Lung (tissue), 12 donors: ENCODE measurements around the gene MYL5. TPM values are rescaled to one million over a fixed set of nuclear protein-coding genes. Genes with fewer than 3 reads are reported as not detected.

Experiments used
- ATAC-seq: fragments of 200-7000 bp; cut with Tn5 transposase; one replicate; pipeline ENCODE4 v1.9.1; 2020; ENCODE audit warnings: moderate number of reproducible peaks; ENCODE audit not compliant: insufficient read depth, low FRiP score
- DNase-seq, 3 donors: peaks; one replicate each; pipeline ENCODE4 v3.0.0-alpha.2; 2013 to 2017
- H3K27ac ChIP-seq, 2 donors: one replicate each; pipeline ENCODE4 v1.5.1; 2013; ENCODE audit warnings: mild to moderate bottlenecking in 2 of 2, moderate library complexity in 2 of 2, control low read depth in 1 of 2, inconsistent platforms in 1 of 2, low read depth in 1 of 2, low read length in 1 of 2
- H3K27me3 ChIP-seq, 3 donors: one replicate each; pipeline ENCODE4 v1.5.1; 2013; ENCODE audit warnings: low read length in 2 of 3; ENCODE audit not compliant: control insufficient read depth in 3 of 3, insufficient read depth in 3 of 3
- H3K36me3 ChIP-seq, 4 donors: one replicate each; pipeline ENCODE4 v1.5.1; 2013; ENCODE audit warnings: low read length in 4 of 4, mild to moderate bottlenecking in 1 of 4, moderate library complexity in 1 of 4; ENCODE audit not compliant: control insufficient read depth in 4 of 4, insufficient read depth in 4 of 4
- H3K4me1 ChIP-seq, 5 donors: one replicate each; pipeline ENCODE4 v1.5.1; 2013; ENCODE audit warnings: low read length in 5 of 5, mild to moderate bottlenecking in 2 of 5, moderate library complexity in 1 of 5; ENCODE audit not compliant: control insufficient read depth in 5 of 5, insufficient read depth in 5 of 5
- H3K4me3 ChIP-seq: one replicate; pipeline ENCODE4 v1.5.1; 2013; ENCODE audit warnings: mild to moderate bottlenecking, control low read depth, moderate library complexity
- H3K9ac ChIP-seq, 2 donors: one replicate each; pipeline ENCODE4 v1.5.1; 2013; ENCODE audit warnings: low read length in 2 of 2, control low read depth in 1 of 2; ENCODE audit not compliant: insufficient read depth in 1 of 2
- H3K9me3 ChIP-seq, 4 donors: one replicate each; pipeline ENCODE4 v1.5.1; 2013; ENCODE audit warnings: low read length in 3 of 4, mild to moderate bottlenecking in 1 of 4, moderate library complexity in 1 of 4; ENCODE audit not compliant: control insufficient read depth in 4 of 4, insufficient read depth in 3 of 4
- CTCF ChIP-seq: IDR thresholded peaks from 2 replicates; pipeline ENCODE4 v1.5.1; 2012; ENCODE audit warnings: mild to moderate bottlenecking; ENCODE audit errors: control extremely low read depth, extremely low read depth
- WGBS, 2 donors: extraction: QIAGEN DNeasy Blood & Tissue Kit; methylation state at CpG; one replicate each; pipeline ENCODE4 v1.1.7; 2013; 5-methylcytosine and 5-hydroxymethylcytosine counted together
- polyA plus RNA-seq, 2 donors: library from polyadenylated mRNA; stranded (reverse); fragments of 200-250 nt; gene quantifications; one replicate each; pipeline ENCODE4 v1.2.1, GENCODE V29; 2013
- total RNA-seq, 2 donors: library from RNA; depleted of rRNA in 1 of 2; stranded (reverse); fragments of >200 nt in 1 of 2; gene quantifications; one replicate each; pipeline ENCODE4 v1.2.1, GENCODE V29; 2014 to 2021
- donor health status: control.
- donor health status: control.
- donor health status: Bipolar disorder and iron deficiency.
- donor health status: healthy.
- donor health status: DM: yes; HTN: yes; CAD: no.

The MYL5 gene
- total and polyA plus RNA-seq, 4 donors, result 5.6 to 20.0 (median 10.5) TPM

- ATAC-seq (peak; percentile 37), DNase-seq (peak; percentile 66 to 77 (median 74))
- Histone ChIP-seq H3K27me3 (no peaks in the 10 kb centered on the region), H3K36me3 (peaks cover 0 to 3% (median 0%) of the 10 kb centered on the region in 4 donors), H3K9me3 (no peaks in the 10 kb centered on the region), H3K4me1 (peaks cover 0 to 16% (median 11%) of the 10 kb centered on the region in 5 donors), H3K4me3 (peak overlapping the region; percentile 22), H3K9ac (no peak overlapping the region), H3K27ac (no peak overlapping the region)
- TF ChIP-seq CTCF, result no peak
- WGBS, 2 donors, result 3 to 30% methylated on average over 30 to 62 of the region's 62 CpGs
Observed at GRCh38 chr4:680928-681645, 6.7 kb downstream of the MYL5 start.

- DNase-seq, result no peak
- no peak overlapping the region for H3K4me3 ChIP-seq
- no peak overlapping the region for H3K27ac ChIP-seq
Observed at GRCh38 chr4:681736-682451, 7.6 kb downstream of the MYL5 start.

GRCh38 chr4:682490-683172 is 8.3 kb downstream of the MYL5 start:
- Histone ChIP-seq H3K27me3 (no peaks in the 10 kb centered on the region), H3K4me1 (peaks cover 0 to 23% (median 11%) of the 10 kb centered on the region in 5 donors), H3K4me3 (no peak overlapping the region), H3K9me3 (no peaks in the 10 kb centered on the region), H3K27ac (no peak overlapping the region), H3K36me3 (peaks cover 0 to 5% (median 0%) of the 10 kb centered on the region in 4 donors), H3K9ac (no peak overlapping the region)
- WGBS, 2 donors, result 92 to 95% methylated on average over 23 of the region's 23 CpGs
- ATAC-seq, result no peak
- no peak for DNase-seq
- TF ChIP-seq CTCF, result no peak

More at GRCh38 chr4:681736-682451, 7.6 kb downstream of the MYL5 start:
- peaks cover 0 to 18% (median 11%) of the 10 kb centered on the region in 5 donors for H3K4me1 ChIP-seq
- WGBS, 2 donors, result 77 to 94% methylated on average over 44 to 58 of the region's 58 CpGs
- TF ChIP-seq CTCF, result no peak
- H3K9ac ChIP-seq, result no peak overlapping the region
- H3K9me3 ChIP-seq, result no peaks in the 10 kb centered on the region
- H3K36me3 ChIP-seq, result peaks cover 0 to 5% (median 0%) of the 10 kb centered on the region in 4 donors
- no peaks in the 10 kb centered on the region for H3K27me3 ChIP-seq
- no peak for ATAC-seq
